Breast epithelium (tissue), 3 donors: ENCODE results near the gene KLK10.

Experiments
- POLR2A ChIP-seq: fragments of 450-650 bp; IDR thresholded peaks from one replicate; pipeline ENCODE4 v1.6.1; 2016; ENCODE audit warnings: antibody characterized with exemption, mild to moderate bottlenecking, moderate library complexity
- POLR2AphosphoS5 ChIP-seq, 3 donors: sonication (generic); formaldehyde crosslinking; IDR thresholded peaks; one replicate each; pipeline ENCODE4 v1.6.1; 2017; ENCODE audit warnings: antibody characterized with exemption in 3 of 3
- TF ChIP-seq, protein P1 (sequence below), 3 donors: fragments of 450-650 bp; IDR thresholded peaks; one replicate each; pipeline ENCODE4 v1.5.1; 2016 to 2017; ENCODE audit warnings: antibody characterized with exemption in 3 of 3, mild to moderate bottlenecking in 3 of 3, moderate library complexity in 3 of 3

DNA sequence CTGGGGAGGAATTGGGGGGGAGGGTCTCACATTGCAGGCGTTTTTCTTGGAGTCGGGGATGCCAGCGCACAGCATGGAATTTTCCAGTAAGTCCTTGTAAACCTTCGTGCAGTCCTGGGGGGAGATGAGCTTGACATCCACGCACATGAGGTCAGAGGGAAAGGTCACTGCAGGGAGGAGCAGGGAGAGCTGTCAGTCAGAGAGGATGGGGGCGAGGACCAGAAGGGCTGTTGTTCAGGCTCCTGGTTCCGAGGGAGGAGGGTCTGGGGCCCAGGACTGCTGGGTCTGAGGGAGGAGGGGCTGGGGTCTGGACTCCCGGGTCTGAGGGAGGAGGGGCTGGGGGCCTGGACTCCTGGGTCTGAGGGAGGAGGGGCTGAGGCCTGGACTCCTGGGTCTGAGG, 39.8 kb downstream of the KLK10 start:
- TF ChIP-seq POLR2A (no peak), POLR2AphosphoS5 (IDR thresholded peaks at IDR 0.05) (no peak)
- TF ChIP-seq, protein P1, sequence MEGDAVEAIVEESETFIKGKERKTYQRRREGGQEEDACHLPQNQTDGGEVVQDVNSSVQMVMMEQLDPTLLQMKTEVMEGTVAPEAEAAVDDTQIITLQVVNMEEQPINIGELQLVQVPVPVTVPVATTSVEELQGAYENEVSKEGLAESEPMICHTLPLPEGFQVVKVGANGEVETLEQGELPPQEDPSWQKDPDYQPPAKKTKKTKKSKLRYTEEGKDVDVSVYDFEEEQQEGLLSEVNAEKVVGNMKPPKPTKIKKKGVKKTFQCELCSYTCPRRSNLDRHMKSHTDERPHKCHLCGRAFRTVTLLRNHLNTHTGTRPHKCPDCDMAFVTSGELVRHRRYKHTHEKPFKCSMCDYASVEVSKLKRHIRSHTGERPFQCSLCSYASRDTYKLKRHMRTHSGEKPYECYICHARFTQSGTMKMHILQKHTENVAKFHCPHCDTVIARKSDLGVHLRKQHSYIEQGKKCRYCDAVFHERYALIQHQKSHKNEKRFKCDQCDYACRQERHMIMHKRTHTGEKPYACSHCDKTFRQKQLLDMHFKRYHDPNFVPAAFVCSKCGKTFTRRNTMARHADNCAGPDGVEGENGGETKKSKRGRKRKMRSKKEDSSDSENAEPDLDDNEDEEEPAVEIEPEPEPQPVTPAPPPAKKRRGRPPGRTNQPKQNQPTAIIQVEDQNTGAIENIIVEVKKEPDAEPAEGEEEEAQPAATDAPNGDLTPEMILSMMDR (IDR thresholded peaks at IDR 0.05), result no peak
